Common myeloid progenitor, CD34-positive (primary cell): ENCODE data around the gene SULF2.
A peak's percentile ranks its signal among the peaks of the same experiment; 100 is the strongest.

ENCODE experiments used
- CTCF ChIA-PET: fragments of 350-600 bp; sonication (Branson Sonifier 250); formaldehyde crosslinking; loops from one replicate; lab custom pipeline; 2021; ENCODE audit warnings: antibody characterized with exemption; lab: Charles Lee
- POLR2A ChIA-PET: fragments of 350-600 bp; sonication (Branson Sonifier 250); formaldehyde crosslinking; loops from one replicate; lab custom pipeline; 2021; ENCODE audit warnings: antibody characterized with exemption; lab: Charles Lee
- DNase-seq, 3 donors: peaks; one replicate each; pipeline versions ENCODE4 v3.0.0 to v3.0.0-alpha.2; 2013
- H3K27ac ChIP-seq, 2 experiments: 1 replicate in 1 of 2; 2 replicates in 1 of 2; pipeline ENCODE4 v1.7.0; 2013; ENCODE audit warnings: inconsistent platforms in 2 of 2, low read length in 2 of 2, mild to moderate bottlenecking in 2 of 2, low read depth in 1 of 2, moderate library complexity in 1 of 2; ENCODE audit not compliant: severe bottlenecking in 2 of 2, insufficient read depth in 1 of 2, poor library complexity in 1 of 2
- H3K27me3 ChIP-seq, 5 experiments: replicated peaks in 2 of 5; 1 replicate in 3 of 5; 2 replicates in 2 of 5; pipeline versions ENCODE4 v1.6.1 to v1.7.0; 2013; ENCODE audit warnings: low read length in 4 of 5, mild to moderate bottlenecking in 2 of 5, moderate library complexity in 2 of 5, inconsistent platforms in 1 of 5; ENCODE audit not compliant: insufficient read depth in 5 of 5, control insufficient read depth in 4 of 5
- H3K36me3 ChIP-seq, 4 experiments: 1 replicate in 2 of 4; 2 replicates in 2 of 4; pipeline versions ENCODE4 v1.6.1 to v1.7.0; 2013; ENCODE audit warnings: low read length in 3 of 4, control low read depth in 1 of 4, mild to moderate bottlenecking in 1 of 4; ENCODE audit not compliant: control insufficient read depth in 4 of 4, insufficient read depth in 4 of 4
- H3K4me1 ChIP-seq, 4 experiments: 1 replicate in 3 of 4; 2 replicates in 1 of 4; pipeline versions ENCODE4 v1.6.1 to v1.7.1; 2013; ENCODE audit warnings: low read length in 3 of 4, mild to moderate bottlenecking in 3 of 4, control low read depth in 1 of 4, inconsistent platforms in 1 of 4, moderate library complexity in 1 of 4; ENCODE audit not compliant: control insufficient read depth in 4 of 4, insufficient read depth in 4 of 4; ENCODE audit errors: control extremely low read depth in 1 of 4
- H3K4me3 ChIP-seq, 7 experiments: 1 replicate in 4 of 7; 2 replicates in 3 of 7; pipeline versions ENCODE4 v1.5.1 to v1.7.0; 2013; ENCODE audit warnings: mild to moderate bottlenecking in 7 of 7, low read length in 6 of 7, moderate library complexity in 6 of 7, inconsistent platforms in 2 of 7, low read depth in 2 of 7, control low read depth in 1 of 7; ENCODE audit not compliant: insufficient read depth in 4 of 7, control insufficient read depth in 1 of 7; ENCODE audit errors: extremely low read depth in 1 of 7
- H3K9me3 ChIP-seq, 5 experiments: 1 replicate in 4 of 5; 2 replicates in 1 of 5; pipeline versions ENCODE4 v1.6.1 to v1.7.1; 2013; ENCODE audit warnings: low read length in 4 of 5, mild to moderate bottlenecking in 2 of 5, inconsistent platforms in 1 of 5, low read depth in 1 of 5, moderate library complexity in 1 of 5; ENCODE audit not compliant: control insufficient read depth in 4 of 5, insufficient read depth in 2 of 5; ENCODE audit errors: control extremely low read depth in 1 of 5
- WGBS: methylation state at CpG from one replicate; pipeline ENCODE4 v1.1.5; 2013; ENCODE audit not compliant: insufficient coverage; 5-methylcytosine and 5-hydroxymethylcytosine counted together

Gene SULF2

GRCh38 chr20:47734870-47735269 is 50.4 kb downstream of the SULF2 start:
- peaks cover 0 to 12% (median 4%) of the 10 kb centered on the region in 4 experiments for H3K4me1 ChIP-seq
- no peaks in the 10 kb centered on the region for H3K9me3 ChIP-seq
- no peaks in the 10 kb centered on the region for H3K27me3 ChIP-seq
- no peaks in the 10 kb centered on the region for H3K36me3 ChIP-seq
- ChIA-PET CTCF (no interaction called here), POLR2A (no interaction called here)
- H3K27ac ChIP-seq = no peak overlapping the region
- no peak for DNase-seq
- WGBS = 100% methylated on average over 2 of the region's 2 CpGs
- no peak overlapping the region for H3K4me3 ChIP-seq

- Histone ChIP-seq H3K4me1 (peaks cover 0 to 17% (median 5%) of the 10 kb centered on the region in 4 experiments), H3K9me3 (no peaks in the 10 kb centered on the region), H3K27me3 (no peaks in the 10 kb centered on the region), H3K27ac (no peak overlapping the region), H3K4me3 (no peak overlapping the region), H3K36me3 (no peaks in the 10 kb centered on the region)
- 87% methylated on average over 3 of the region's 4 CpGs for WGBS
- ChIA-PET POLR2A (no interaction called here), CTCF (no interaction called here)
- no peak for DNase-seq
These were observed 51.4 kb downstream of the SULF2 start for GRCh38 chr20:47733892-47734291.

GRCh38 chr20:47730744-47731143 is 54.5 kb downstream of the SULF2 start:
- POLR2A ChIA-PET = interaction anchor here (0.7 kb wide), 1 partner anchor 15 kb away, joined by 7 read pairs; no protein-coding TSS in a partner anchor
- no peak for DNase-seq
- Histone ChIP-seq H3K27me3 (no peaks in the 10 kb centered on the region), H3K9me3 (no peaks in the 10 kb centered on the region), H3K36me3 (no peaks in the 10 kb centered on the region), H3K4me3 (no peak overlapping the region), H3K4me1 (peaks cover 6 to 29% (median 21%) of the 10 kb centered on the region in 4 experiments), H3K27ac (no peak overlapping the region)
- CTCF ChIA-PET = no interaction called here
- WGBS = 100% methylated on average over 3 of the region's 4 CpGs

GRCh38 chr20:47729472-47729871 is 55.8 kb downstream of the SULF2 start:
- WGBS = 91% methylated on average over 10 of the region's 10 CpGs
- no peak for DNase-seq
- no peaks in the 10 kb centered on the region for H3K27me3 ChIP-seq
- H3K4me1 ChIP-seq = peaks cover 3 to 36% (median 20%) of the 10 kb centered on the region in 4 experiments
- H3K9me3 ChIP-seq = no peaks in the 10 kb centered on the region
- ChIA-PET CTCF (interaction anchor here (0.9 to 1.1 kb wide), 2 partner anchors 66 to 891 kb away, joined by 3 read pairs; no protein-coding TSS in a partner anchor), POLR2A (no interaction called here)
- no peaks in the 10 kb centered on the region for H3K36me3 ChIP-seq
- H3K4me3 ChIP-seq = no peak overlapping the region
- H3K27ac ChIP-seq = no peak overlapping the region

GRCh38 chr20:47727909-47728361 is 57.3 kb downstream of the SULF2 start:
- Histone ChIP-seq H3K4me3 (peak overlapping the region in 3 of 7 experiments; percentile 13 to 43 (median 28)), H3K27ac (no peak overlapping the region), H3K36me3 (no peaks in the 10 kb centered on the region), H3K4me1 (peaks cover 3 to 49% (median 23%) of the 10 kb centered on the region in 4 experiments), H3K27me3 (no peaks in the 10 kb centered on the region), H3K9me3 (no peaks in the 10 kb centered on the region)
- ChIA-PET POLR2A (no interaction called here), CTCF (no interaction called here)
- no peak for DNase-seq
- 49% methylated on average over 13 of the region's 17 CpGs for WGBS

- H3K9me3 ChIP-seq = no peaks in the 10 kb centered on the region
- ChIA-PET CTCF (interaction anchor here (0.8 to 1.3 kb wide), 4 partner anchors 57 to 893 kb away, joined by 3 to 5 read pairs (median 4); no protein-coding TSS in a partner anchor), POLR2A (no interaction called here)
- H3K4me1 ChIP-seq = peaks cover 3 to 51% (median 23%) of the 10 kb centered on the region in 4 experiments
- no peaks in the 10 kb centered on the region for H3K36me3 ChIP-seq
- H3K27ac ChIP-seq = no peak overlapping the region
- peak; percentile 90 to 99 (median 98) for DNase-seq
- peak overlapping the region in 4 of 7 experiments; percentile 13 to 48 (median 36) for H3K4me3 ChIP-seq
- 14% methylated on average over 14 of the region's 18 CpGs for WGBS
- H3K27me3 ChIP-seq = no peaks in the 10 kb centered on the region
These were observed 58.0 kb downstream of the SULF2 start for GRCh38 chr20:47727170-47727880.

- POLR2A ChIA-PET = no interaction called here
These were observed 58.6 kb downstream of the SULF2 start for GRCh38 chr20:47726632-47727031.

More at GRCh38 chr20:47726632-47727031, 58.6 kb downstream of the SULF2 start:
- Histone ChIP-seq H3K27ac (no peak overlapping the region), H3K36me3 (no peaks in the 10 kb centered on the region), H3K4me1 (peaks cover 3 to 51% (median 23%) of the 10 kb centered on the region in 4 experiments), H3K9me3 (no peaks in the 10 kb centered on the region), H3K27me3 (no peaks in the 10 kb centered on the region), H3K4me3 (no peak overlapping the region)
- peak in 1 of 3 donors; percentile 12 for DNase-seq
- CTCF ChIA-PET = interaction anchor here (0.8 to 1.3 kb wide), 5 partner anchors 48 to 894 kb away, joined by 3 to 5 read pairs (median 4); no protein-coding TSS in a partner anchor
- 94% methylated on average over 6 of the region's 7 CpGs for WGBS
